HG03139 (cell line): ENCODE results near the gene COL23A1.
"Not testable (repeated sequence)": the region's sequence is repeated elsewhere in the genome, so short reads cannot be mapped to it uniquely, and the experiment has no call there.

Experiments
- ATAC-seq: cut with Tn5 transposase; IDR thresholded peaks from one replicate; pipeline ENCODE4 v1.9.1; 2021; ENCODE audit not compliant: unreplicated experiment

COL23A1 gene

DNA sequence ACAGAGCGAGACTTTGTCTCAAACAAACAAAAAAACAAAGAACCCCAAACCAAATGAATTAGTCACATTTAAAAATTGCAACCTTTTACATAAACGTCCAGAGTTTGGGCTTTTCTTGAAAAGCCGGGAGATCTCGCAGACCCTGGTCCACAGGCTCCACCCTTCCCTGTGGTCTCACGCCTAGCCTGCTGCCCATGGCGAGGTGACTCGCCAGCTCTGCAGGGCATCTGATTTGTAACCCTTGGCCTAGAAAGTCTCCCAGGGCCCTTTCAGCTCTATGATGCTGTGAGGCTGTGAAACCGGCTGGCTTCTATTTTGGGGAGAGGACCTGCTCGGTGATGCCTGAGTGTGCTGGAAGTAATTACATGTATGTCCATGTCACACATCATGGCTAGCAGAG lies 312.8 kb downstream of the COL23A1 start:
- ATAC-seq, result no peak

DNA sequence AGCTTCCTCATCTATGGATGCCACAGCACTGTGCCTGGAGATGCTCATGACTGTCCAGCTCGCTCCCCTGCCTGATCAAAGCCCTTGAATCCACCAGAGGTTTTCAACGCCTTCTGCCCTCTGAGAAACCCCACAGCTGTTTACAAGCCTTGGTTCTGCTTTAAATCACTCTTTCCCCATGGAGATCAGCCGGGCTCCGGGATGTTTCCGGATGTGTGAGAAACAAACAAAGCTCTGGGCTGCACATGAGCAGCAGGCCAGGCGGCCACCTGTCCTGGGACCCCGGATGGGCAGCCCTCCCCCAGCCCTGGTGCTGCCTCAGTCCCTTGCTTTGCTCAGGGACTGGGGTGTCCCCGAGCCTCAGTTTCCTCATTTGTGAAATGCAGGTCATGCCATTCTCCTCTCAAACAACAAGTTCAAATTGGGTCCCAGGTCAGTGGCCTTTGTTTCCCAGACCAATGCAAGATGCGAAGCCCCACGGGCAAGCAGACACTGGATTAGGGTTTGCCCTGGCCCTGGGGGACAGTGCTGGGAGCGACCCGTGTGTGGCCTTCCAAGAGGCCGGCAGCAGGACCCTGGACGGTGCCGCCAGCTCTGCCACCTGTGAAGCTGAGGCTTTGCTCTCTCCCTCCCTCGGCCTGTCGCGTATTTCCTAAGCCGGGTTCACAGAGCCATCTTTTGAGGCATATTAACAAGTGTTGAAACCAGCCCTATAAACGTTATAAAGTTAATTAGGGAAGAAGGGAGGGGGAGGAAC lies 315.2 kb downstream of the COL23A1 start:
- ATAC-seq, result no peak

GRCh38 chr5:178273665-178274541 lies 316.3 kb downstream of the COL23A1 start:
- ATAC-seq, result no peak

DNA sequence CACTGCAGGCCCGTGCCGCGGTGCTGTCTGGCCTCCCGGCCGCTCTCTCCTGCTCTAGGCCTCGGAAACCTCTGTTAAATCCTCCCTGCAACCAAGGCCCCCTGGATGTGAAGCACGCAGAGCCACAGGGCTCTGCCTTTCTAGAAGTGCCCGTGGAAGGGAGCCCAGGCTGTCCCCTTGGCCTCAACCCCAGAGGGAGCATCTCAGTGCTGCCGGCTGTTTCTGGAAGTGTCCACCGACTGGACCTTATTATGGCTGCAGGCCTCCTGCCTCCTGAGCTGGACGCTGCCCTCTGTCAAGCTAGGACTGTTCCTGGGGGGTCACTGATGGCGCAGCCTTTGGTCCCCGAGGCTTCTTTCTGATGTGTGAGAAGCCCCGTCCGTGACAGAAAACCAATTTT lies 317.2 kb downstream of the COL23A1 start:
- ATAC-seq, result no peak

DNA sequence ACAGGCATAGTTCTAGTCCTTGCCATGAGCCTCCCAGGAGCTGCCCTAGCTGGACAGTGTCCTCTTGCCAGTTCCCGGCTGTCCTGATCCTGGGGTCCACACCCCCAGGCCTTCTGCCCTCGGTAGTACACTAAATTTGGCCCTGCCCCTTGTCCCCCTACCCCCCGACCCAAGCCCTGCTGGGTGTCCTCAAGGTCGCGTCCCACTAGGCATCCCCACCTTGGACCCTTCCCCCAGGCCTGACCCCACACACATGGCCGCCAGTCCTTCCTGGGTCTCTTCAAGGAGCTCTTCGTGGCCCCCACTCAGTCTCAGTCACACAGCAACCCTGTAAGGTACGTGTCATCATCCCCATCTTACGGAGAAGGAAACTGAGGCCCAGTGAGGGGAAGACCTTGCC lies 317.6 kb downstream of the COL23A1 start:
- ATAC-seq, result no peak

DNA sequence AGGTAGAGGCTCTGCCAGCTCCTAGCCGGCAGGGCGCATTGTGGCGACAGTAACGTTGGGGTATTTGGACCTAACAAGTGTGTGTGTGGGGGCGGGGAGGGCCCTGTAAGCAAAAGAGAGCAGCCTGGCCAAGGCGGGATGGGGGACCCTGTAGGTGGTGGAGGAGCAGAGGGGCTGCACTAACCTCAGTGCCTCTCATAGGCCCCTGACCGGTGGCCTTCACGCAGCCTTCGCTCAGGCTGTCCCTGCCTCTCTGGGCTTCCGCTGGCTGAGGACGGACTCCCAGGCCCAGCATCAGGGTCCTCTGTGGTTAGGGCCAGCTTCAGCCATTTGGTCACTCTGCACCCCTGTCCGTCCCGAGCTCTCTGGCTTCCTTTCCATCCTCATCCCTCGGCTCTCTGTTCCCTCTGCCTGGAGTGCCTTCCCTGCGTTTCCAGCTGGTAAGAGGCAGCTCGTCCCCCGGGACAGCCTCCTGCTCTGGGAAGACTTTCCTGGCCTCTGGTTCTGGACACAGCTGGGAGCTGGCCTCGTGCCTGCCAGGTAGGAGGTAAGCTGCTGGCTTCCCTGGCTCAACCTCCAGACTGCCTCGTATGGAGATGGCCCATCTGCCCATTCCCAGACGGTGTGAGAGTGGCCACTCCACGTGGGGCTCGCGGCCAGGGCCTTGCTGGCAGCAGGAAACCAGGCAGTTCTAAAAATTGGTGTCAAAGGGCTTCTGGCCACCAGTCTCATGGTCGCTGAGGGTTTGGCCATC lies 318.3 kb downstream of the COL23A1 start:
- ATAC-seq, result no peak

DNA sequence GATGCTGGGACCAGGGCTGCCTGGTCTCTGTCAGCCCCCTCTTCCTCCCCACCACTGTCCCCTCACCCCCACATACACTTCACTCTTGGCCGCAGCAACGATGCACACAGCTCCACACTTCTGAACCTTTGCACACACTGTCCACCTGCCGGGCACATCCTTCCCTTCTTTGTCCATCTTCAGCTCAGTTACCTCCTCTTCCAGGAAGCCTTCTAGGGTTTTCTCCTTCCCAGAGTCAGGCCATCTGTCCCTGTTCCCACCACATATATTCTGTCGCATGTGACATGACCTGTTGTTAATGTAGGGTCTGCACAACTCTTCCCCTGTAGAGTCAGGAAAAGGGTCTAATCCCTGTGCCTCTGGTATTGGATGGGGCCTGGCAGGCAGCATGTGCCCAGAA lies 319.0 kb downstream of the COL23A1 start:
- ATAC-seq, result no peak

DNA sequence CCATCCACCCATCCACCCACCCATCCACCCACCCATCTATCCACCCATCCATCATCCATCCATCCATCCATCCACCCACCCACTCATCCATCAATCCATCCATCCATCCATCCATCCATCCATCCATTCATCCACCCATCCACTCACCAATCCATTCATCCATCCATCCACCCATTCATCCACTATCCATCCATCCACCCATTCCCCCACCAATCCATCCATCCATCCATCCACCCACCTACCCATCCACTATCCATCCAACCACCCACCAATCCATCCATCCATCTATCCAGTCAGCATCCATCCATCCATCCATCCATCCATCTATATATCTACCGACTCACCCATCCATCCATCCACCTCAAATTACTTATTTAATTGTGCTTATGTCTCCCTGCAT lies 320.7 kb downstream of the COL23A1 start:
- no peak for ATAC-seq

DNA sequence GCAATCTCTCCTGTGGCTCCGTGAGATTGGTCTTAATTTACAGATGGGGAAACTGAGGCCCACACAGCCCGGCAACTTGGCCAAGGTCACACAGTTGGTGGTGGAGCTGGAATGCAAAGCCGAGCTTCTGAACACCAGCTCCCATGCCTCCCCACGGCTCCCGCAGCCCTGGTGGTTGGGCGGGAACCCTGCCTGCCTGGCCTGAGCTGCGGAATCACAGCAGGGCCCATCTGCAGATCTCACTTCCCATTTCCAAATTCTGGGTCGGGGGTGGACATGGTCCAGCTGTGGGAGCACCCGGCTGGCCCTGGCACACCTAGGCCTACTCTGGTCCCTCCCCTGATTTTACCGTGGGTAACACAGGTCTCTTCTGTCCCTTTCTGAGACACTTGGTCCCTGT lies 322.3 kb downstream of the COL23A1 start:
- no peak for ATAC-seq

DNA sequence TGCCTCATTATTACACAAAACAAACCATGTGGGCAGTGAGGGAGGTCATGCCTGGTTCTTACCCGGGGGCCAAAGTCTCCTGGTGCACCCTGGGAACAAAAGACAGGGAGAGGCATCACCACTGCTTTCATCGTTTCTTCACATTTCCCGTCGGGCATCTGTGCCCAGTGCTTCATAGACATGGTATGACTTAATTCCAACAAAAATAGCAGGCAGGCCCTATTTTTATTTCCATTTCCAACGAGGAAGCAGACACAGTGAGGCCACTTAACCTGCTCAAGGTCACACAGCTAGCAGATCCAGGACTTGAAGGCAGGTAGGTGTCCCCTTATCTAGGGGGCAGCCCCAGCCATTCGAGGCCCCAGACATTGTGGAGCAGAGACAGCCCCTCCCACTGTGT lies 322.9 kb downstream of the COL23A1 start:
- ATAC-seq, result no peak

DNA sequence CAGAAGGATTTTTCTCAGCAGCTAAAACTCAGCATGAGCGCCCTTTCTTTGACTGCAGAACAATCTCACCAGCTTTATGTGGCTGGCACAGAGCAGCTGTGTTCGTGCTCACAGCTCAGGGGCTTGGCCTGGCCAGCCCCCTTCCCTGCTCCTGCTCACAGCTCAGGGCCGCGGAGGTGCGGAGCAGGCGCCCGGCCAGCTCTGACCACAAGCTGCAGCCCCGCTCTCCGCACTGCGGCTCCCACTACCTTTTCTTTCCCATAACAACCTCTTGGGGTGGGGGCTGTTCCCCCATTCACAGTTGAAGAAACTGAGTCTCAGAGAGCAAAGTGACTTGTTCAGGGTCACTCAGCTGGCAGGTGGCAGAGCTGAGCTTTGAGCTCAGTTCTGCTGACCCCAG lies 323.6 kb downstream of the COL23A1 start:
- no peak for ATAC-seq

- ATAC-seq, result no peak
These were observed 324.4 kb downstream of the COL23A1 start for GRCh38 chr5:178265746-178266145.

GRCh38 chr5:178264044-178264443 lies 326.1 kb downstream of the COL23A1 start:
- ATAC-seq, result no peak

GRCh38 chr5:178261666-178262600 lies 328.3 kb downstream of the COL23A1 start:
- ATAC-seq, result no peak

- ATAC-seq, result no peak
These were observed 330.3 kb downstream of the COL23A1 start for GRCh38 chr5:178259623-178260536.

- no peak for ATAC-seq
These were observed 332.5 kb downstream of the COL23A1 start for GRCh38 chr5:178257650-178258049.

- no peak for ATAC-seq
These were observed 333.4 kb downstream of the COL23A1 start for GRCh38 chr5:178256746-178257145.

- ATAC-seq, result not testable (repeated sequence)
These were observed 336.6 kb downstream of the COL23A1 start for GRCh38 chr5:178253632-178254031.

DNA sequence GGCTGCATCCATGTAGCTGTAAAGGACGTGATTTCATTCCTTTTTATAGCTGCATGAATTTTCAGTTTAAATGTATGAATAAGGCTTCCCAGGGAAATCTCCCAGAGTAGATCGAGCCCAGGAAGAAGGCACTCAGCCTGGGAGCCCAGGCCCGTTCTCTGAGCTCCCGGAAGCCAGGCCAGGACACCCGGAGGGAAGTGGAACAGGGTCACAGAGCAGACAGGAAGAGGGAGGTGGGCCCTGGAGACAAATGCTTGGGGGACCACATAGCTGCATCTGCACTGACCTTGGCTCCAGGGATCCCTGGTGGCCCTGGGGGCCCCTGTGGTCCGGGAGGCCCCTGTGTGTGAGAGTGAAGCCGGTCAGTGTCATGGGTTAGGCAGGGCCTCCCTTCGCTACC lies 337.9 kb downstream of the COL23A1 start:
- no peak for ATAC-seq
